ENCODE results near the gene BMPER. TPM values are rescaled to one million over a fixed set of nuclear protein-coding genes. Genes with fewer than 3 reads are reported as not detected.

The BMPER gene
- total RNA-seq, 1 experiment from 2014 or later: not detected

- Histone ChIP-seq H3K9me3 (ENCODE audit: low read length) (no peaks in the 10 kb centered on the region), H3K4me2 (ENCODE audit: low read depth, low read length, poor library complexity, severe bottlenecking) (no peak overlapping the region), H3K9ac (ENCODE audit: low read length) (no peak overlapping the region), H3K4me1 (ENCODE audit: low read length) (no peaks in the 10 kb centered on the region), H3K4me3 (ENCODE audit: low read length) (no peak overlapping the region), H4K20me1 (ENCODE audit: insufficient read depth, low read depth, low read length) (no peaks in the 10 kb centered on the region), H3K27ac (ENCODE audit: low read length) (no peak overlapping the region), H2AFZ (ENCODE audit: low read length) (no peak overlapping the region), H3K27me3 (ENCODE audit: low read length) (no peaks in the 10 kb centered on the region), H3K9me2 (replicated peaks; ENCODE audit: insufficient read depth, low read length) (no peaks in the 10 kb centered on the region), H3K36me3 (ENCODE audit: insufficient read depth, low read length) (no peaks in the 10 kb centered on the region), H3K79me2 (ENCODE audit: low read length) (no peaks in the 10 kb centered on the region)
- DNase-seq: no peak
Observed at GRCh38 chr7:33909755-33910154, 4.4 kb downstream of the BMPER start.

- DNase-seq: no peak
- Histone ChIP-seq H3K9ac (ENCODE audit: low read length) (no peak overlapping the region), H4K20me1 (ENCODE audit: insufficient read depth, low read depth, low read length) (no peaks in the 10 kb centered on the region), H3K9me2 (replicated peaks; ENCODE audit: insufficient read depth, low read length) (no peaks in the 10 kb centered on the region), H3K4me3 (ENCODE audit: low read length) (no peak overlapping the region), H2AFZ (ENCODE audit: low read length) (no peak overlapping the region), H3K9me3 (ENCODE audit: low read length) (no peaks in the 10 kb centered on the region), H3K4me1 (ENCODE audit: low read length) (no peaks in the 10 kb centered on the region), H3K27me3 (ENCODE audit: low read length) (no peaks in the 10 kb centered on the region), H3K27ac (ENCODE audit: low read length) (no peak overlapping the region), H3K4me2 (ENCODE audit: low read depth, low read length, poor library complexity, severe bottlenecking) (no peak overlapping the region), H3K36me3 (ENCODE audit: insufficient read depth, low read length) (no peaks in the 10 kb centered on the region), H3K79me2 (ENCODE audit: low read length) (no peaks in the 10 kb centered on the region)
Observed at GRCh38 chr7:33910756-33911155, 5.4 kb downstream of the BMPER start.

GRCh38 chr7:33916357-33917081, 11.2 kb downstream of the BMPER start:
- no peak for DNase-seq
- H3K79me2 ChIP-seq (ENCODE audit: low read length): no peaks in the 10 kb centered on the region
- no peaks in the 10 kb centered on the region for H3K9me2 ChIP-seq (replicated peaks; ENCODE audit: insufficient read depth, low read length)
- no peaks in the 10 kb centered on the region for H3K27me3 ChIP-seq (ENCODE audit: low read length)
- H3K36me3 ChIP-seq (ENCODE audit: insufficient read depth, low read length): no peaks in the 10 kb centered on the region
- H3K9ac ChIP-seq (ENCODE audit: low read length): no peak overlapping the region
- no peak overlapping the region for H3K27ac ChIP-seq (ENCODE audit: low read length)
- H3K4me1 ChIP-seq (ENCODE audit: low read length): no peaks in the 10 kb centered on the region
- no peak overlapping the region for H3K4me3 ChIP-seq (ENCODE audit: low read length)
- no peak overlapping the region for H2AFZ ChIP-seq (ENCODE audit: low read length)
- no peaks in the 10 kb centered on the region for H3K9me3 ChIP-seq (ENCODE audit: low read length)
- no peak overlapping the region for H3K4me2 ChIP-seq (ENCODE audit: low read depth, low read length, poor library complexity, severe bottlenecking)
- H4K20me1 ChIP-seq (ENCODE audit: insufficient read depth, low read depth, low read length): no peaks in the 10 kb centered on the region

- no peaks in the 10 kb centered on the region for H3K9me3 ChIP-seq (ENCODE audit: low read length)
- no peak overlapping the region for H2AFZ ChIP-seq (ENCODE audit: low read length)
- no peaks in the 10 kb centered on the region for H3K36me3 ChIP-seq (ENCODE audit: insufficient read depth, low read length)
- H3K4me3 ChIP-seq (ENCODE audit: low read length): no peak overlapping the region
- no peaks in the 10 kb centered on the region for H3K79me2 ChIP-seq (ENCODE audit: low read length)
- no peak for DNase-seq
- H3K27me3 ChIP-seq (ENCODE audit: low read length): no peaks in the 10 kb centered on the region
- no peak overlapping the region for H3K9ac ChIP-seq (ENCODE audit: low read length)
- no peaks in the 10 kb centered on the region for H4K20me1 ChIP-seq (ENCODE audit: insufficient read depth, low read depth, low read length)
- H3K27ac ChIP-seq (ENCODE audit: low read length): no peak overlapping the region
- H3K9me2 ChIP-seq (replicated peaks; ENCODE audit: insufficient read depth, low read length): no peaks in the 10 kb centered on the region
- H3K4me2 ChIP-seq (ENCODE audit: low read depth, low read length, poor library complexity, severe bottlenecking): no peak overlapping the region
- H3K4me1 ChIP-seq (ENCODE audit: low read length): no peaks in the 10 kb centered on the region
Observed at GRCh38 chr7:33917661-33918060, 12.3 kb downstream of the BMPER start.

- no peak for DNase-seq
- H2AFZ ChIP-seq (ENCODE audit: low read length): no peak overlapping the region
- no peaks in the 10 kb centered on the region for H3K9me2 ChIP-seq (replicated peaks; ENCODE audit: insufficient read depth, low read length)
- H3K9ac ChIP-seq (ENCODE audit: low read length): no peak overlapping the region
- no peaks in the 10 kb centered on the region for H3K4me1 ChIP-seq (ENCODE audit: low read length)
- H3K36me3 ChIP-seq (ENCODE audit: insufficient read depth, low read length): no peaks in the 10 kb centered on the region
- H3K4me2 ChIP-seq (ENCODE audit: low read depth, low read length, poor library complexity, severe bottlenecking): no peak overlapping the region
- H3K9me3 ChIP-seq (ENCODE audit: low read length): no peaks in the 10 kb centered on the region
- H4K20me1 ChIP-seq (ENCODE audit: insufficient read depth, low read depth, low read length): no peaks in the 10 kb centered on the region
- no peaks in the 10 kb centered on the region for H3K79me2 ChIP-seq (ENCODE audit: low read length)
- no peak overlapping the region for H3K4me3 ChIP-seq (ENCODE audit: low read length)
- H3K27me3 ChIP-seq (ENCODE audit: low read length): no peaks in the 10 kb centered on the region
- no peak overlapping the region for H3K27ac ChIP-seq (ENCODE audit: low read length)
Observed at GRCh38 chr7:33918438-33919143, 13.3 kb downstream of the BMPER start.

GRCh38 chr7:33919449-33919848, 14.1 kb downstream of the BMPER start:
- Histone ChIP-seq H3K4me2 (ENCODE audit: low read depth, low read length, poor library complexity, severe bottlenecking) (no peak overlapping the region), H3K9me2 (replicated peaks; ENCODE audit: insufficient read depth, low read length) (no peaks in the 10 kb centered on the region), H3K4me3 (ENCODE audit: low read length) (no peak overlapping the region), H3K9me3 (ENCODE audit: low read length) (no peaks in the 10 kb centered on the region), H3K27ac (ENCODE audit: low read length) (no peak overlapping the region), H3K27me3 (ENCODE audit: low read length) (no peaks in the 10 kb centered on the region), H2AFZ (ENCODE audit: low read length) (no peak overlapping the region), H4K20me1 (ENCODE audit: insufficient read depth, low read depth, low read length) (no peaks in the 10 kb centered on the region), H3K4me1 (ENCODE audit: low read length) (no peaks in the 10 kb centered on the region), H3K79me2 (ENCODE audit: low read length) (no peaks in the 10 kb centered on the region), H3K36me3 (ENCODE audit: insufficient read depth, low read length) (no peaks in the 10 kb centered on the region), H3K9ac (ENCODE audit: low read length) (no peak overlapping the region)
- DNase-seq: no peak

- no peaks in the 10 kb centered on the region for H3K79me2 ChIP-seq (ENCODE audit: low read length)
- no peaks in the 10 kb centered on the region for H4K20me1 ChIP-seq (ENCODE audit: insufficient read depth, low read depth, low read length)
- no peak overlapping the region for H3K27ac ChIP-seq (ENCODE audit: low read length)
- H3K4me3 ChIP-seq (ENCODE audit: low read length): no peak overlapping the region
- no peaks in the 10 kb centered on the region for H3K36me3 ChIP-seq (ENCODE audit: insufficient read depth, low read length)
- no peaks in the 10 kb centered on the region for H3K9me2 ChIP-seq (replicated peaks; ENCODE audit: insufficient read depth, low read length)
- no peak for DNase-seq
- no peaks in the 10 kb centered on the region for H3K4me1 ChIP-seq (ENCODE audit: low read length)
- no peak overlapping the region for H3K9ac ChIP-seq (ENCODE audit: low read length)
- H3K4me2 ChIP-seq (ENCODE audit: low read depth, low read length, poor library complexity, severe bottlenecking): no peak overlapping the region
- H3K27me3 ChIP-seq (ENCODE audit: low read length): no peaks in the 10 kb centered on the region
- no peaks in the 10 kb centered on the region for H3K9me3 ChIP-seq (ENCODE audit: low read length)
- no peak overlapping the region for H2AFZ ChIP-seq (ENCODE audit: low read length)
Observed at GRCh38 chr7:33921216-33921938, 16.0 kb downstream of the BMPER start.

- Histone ChIP-seq H4K20me1 (ENCODE audit: insufficient read depth, low read depth, low read length) (no peaks in the 10 kb centered on the region), H3K4me1 (ENCODE audit: low read length) (no peaks in the 10 kb centered on the region), H3K27ac (ENCODE audit: low read length) (no peak overlapping the region), H3K79me2 (ENCODE audit: low read length) (no peaks in the 10 kb centered on the region), H3K4me2 (ENCODE audit: low read depth, low read length, poor library complexity, severe bottlenecking) (no peak overlapping the region), H3K4me3 (ENCODE audit: low read length) (no peak overlapping the region), H3K36me3 (ENCODE audit: insufficient read depth, low read length) (no peaks in the 10 kb centered on the region), H3K9me2 (replicated peaks; ENCODE audit: insufficient read depth, low read length) (no peaks in the 10 kb centered on the region), H3K9ac (ENCODE audit: low read length) (no peak overlapping the region), H3K27me3 (ENCODE audit: low read length) (no peaks in the 10 kb centered on the region), H3K9me3 (ENCODE audit: low read length) (no peaks in the 10 kb centered on the region), H2AFZ (ENCODE audit: low read length) (no peak overlapping the region)
- no peak for DNase-seq
Observed at GRCh38 chr7:33922820-33923219, 17.5 kb downstream of the BMPER start.
